ENCODE data around the gene HAGHL.

GRCh38 chr16:759110-759910 is 32.4 kb downstream of the HAGHL start:
- TF ChIP-seq CTCF (IDR thresholded peaks at IDR 0.05) = no peak
- no peak for TF ChIP-seq POLR2A (IDR thresholded peaks at IDR 0.05)
